Gastroesophageal sphincter (tissue), 4 donors: ENCODE measurements around the gene SMYD4. TPM values are rescaled to one million over a fixed set of nuclear protein-coding genes. Genes with fewer than 3 reads are reported as not detected.
"Not testable (repeated sequence)": the region's sequence is repeated elsewhere in the genome, so short reads cannot be mapped to it uniquely, and the experiment has no call there.

ENCODE experiments used
- ATAC-seq: fragments of 150-250 bp; one replicate; pipeline ENCODE4 v1.9.1; 2016; ENCODE audit warnings: mild to moderate bottlenecking, moderate library complexity
- H3K27ac ChIP-seq, 4 donors: fragments of 200-600 bp; sonication (generic) in 3 of 4; 1 replicate in 3 of 4; 2 replicates in 1 of 4; pipeline ENCODE4 v1.5.1; 2016 to 2019
- H3K27me3 ChIP-seq: fragments of 200-600 bp; sonication (generic); one replicate; pipeline ENCODE4 v1.5.1; 2019
- H3K36me3 ChIP-seq, 2 donors: fragments of 200-600 bp; sonication (generic); one replicate each; pipeline ENCODE4 v1.5.1; 2019; ENCODE audit warnings: control low read depth in 1 of 2
- H3K4me1 ChIP-seq, 3 donors: fragments of 200-600 bp; sonication (generic); 1 replicate in 2 of 3; 2 replicates in 1 of 3; pipeline ENCODE4 v1.5.1; 2016 to 2019; ENCODE audit warnings: control low read depth in 2 of 3
- H3K4me3 ChIP-seq, 2 donors: fragments of 200-600 bp; sonication (generic); one replicate each; pipeline ENCODE4 v1.5.1; 2019; ENCODE audit warnings: mild to moderate bottlenecking in 1 of 2, moderate library complexity in 1 of 2
- H3K9me3 ChIP-seq, 3 donors: fragments of 200-600 bp; sonication (generic); one replicate each; pipeline ENCODE4 v1.5.1; 2017 to 2019; ENCODE audit warnings: control low read depth in 2 of 3
- CTCF ChIP-seq, 4 experiments: fragments of 200-600 bp in 2 of 4; fragments of 450-650 bp in 2 of 4; sonication (generic) in 1 of 4; IDR thresholded peaks; one replicate each; pipeline ENCODE4 v1.5.1; 2017 to 2019; ENCODE audit warnings: antibody characterized with exemption in 4 of 4, mild to moderate bottlenecking in 2 of 4, moderate library complexity in 2 of 4
- EP300 ChIP-seq: sonication (generic); formaldehyde crosslinking; IDR thresholded peaks from one replicate; pipeline ENCODE4 v1.6.1; 2017; ENCODE audit warnings: antibody characterized with exemption, mild to moderate bottlenecking
- POLR2A ChIP-seq, 2 donors: fragments of 450-650 bp; IDR thresholded peaks; one replicate each; pipeline ENCODE4 v1.6.1; 2017; ENCODE audit warnings: antibody characterized with exemption in 2 of 2, mild to moderate bottlenecking in 2 of 2, moderate library complexity in 1 of 2
- POLR2AphosphoS5 ChIP-seq: sonication (generic); formaldehyde crosslinking; IDR thresholded peaks from one replicate; pipeline ENCODE4 v1.6.1; 2017; ENCODE audit warnings: antibody characterized with exemption
- WGBS, 2 donors: methylation state at CpG; one replicate each; pipeline ENCODE4 v1.1.5; 2018; ENCODE audit warnings: low coverage in 1 of 2; 5-methylcytosine and 5-hydroxymethylcytosine counted together
- total RNA-seq, 4 donors: library from RNA; depleted of rRNA; stranded (reverse); fragments of >200 nt; gene quantifications; one replicate each; pipeline ENCODE4 v1.1.0, GENCODE V29; 2016

Gene SMYD4
- total RNA-seq, 4 donors from 2014 or later: 8.1 to 14.0 (median 11.0) TPM

DNA sequence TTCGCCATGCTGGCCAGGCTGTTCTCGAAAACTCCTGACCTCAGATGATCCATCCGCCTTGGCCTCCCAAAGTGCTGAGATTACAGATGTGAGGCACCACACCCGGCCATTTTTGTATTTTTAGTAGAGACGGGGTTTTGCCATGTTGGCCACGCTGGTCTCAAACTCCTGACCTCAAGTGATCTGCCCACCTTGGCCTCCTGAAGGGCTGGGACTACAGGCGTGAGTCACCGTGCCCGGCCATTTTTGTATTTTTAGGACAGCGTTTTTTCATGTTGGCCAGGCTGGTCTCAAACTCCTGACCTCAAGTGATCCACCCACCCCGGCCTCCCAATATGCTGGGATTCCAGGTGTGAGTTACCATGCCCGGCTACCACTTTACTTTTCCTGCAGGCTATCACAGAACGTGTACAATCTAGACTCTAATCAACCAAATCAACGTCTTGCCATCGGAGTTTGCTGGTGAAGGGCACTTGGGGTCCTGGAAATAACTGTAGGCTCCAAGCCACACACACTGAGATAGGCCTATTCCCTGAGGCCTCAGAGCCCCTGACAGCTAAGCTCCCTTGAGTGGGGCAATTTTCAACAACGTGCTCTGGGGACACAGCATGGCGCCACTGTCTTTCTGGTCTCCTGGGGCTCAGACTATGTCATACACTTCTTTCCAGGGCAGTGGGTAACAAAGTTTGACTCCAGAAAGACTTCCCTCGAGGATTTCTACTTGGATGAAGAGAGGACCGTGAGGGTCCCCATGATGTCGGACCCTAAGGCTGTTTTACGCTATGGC, 55.1 kb downstream of the SMYD4 start:
- 90 to 95% methylated on average over 7 to 8 of the region's 21 CpGs for WGBS, 2 donors
- H3K27me3 ChIP-seq: no peaks in the 10 kb centered on the region
- ATAC-seq: no peak
- H3K36me3 ChIP-seq: peaks cover 0 to 46% of the 10 kb centered on the region in 2 donors
- peak overlapping the region in 3 of 4 donors; percentile 55 to 73 (median 60) for H3K27ac ChIP-seq
- no peak overlapping the region for H3K4me3 ChIP-seq
- no peaks in the 10 kb centered on the region for H3K9me3 ChIP-seq
- TF ChIP-seq POLR2AphosphoS5 (no peak), EP300 (no peak), POLR2A (IDR thresholded peaks at IDR 0.05) (no peak), CTCF (IDR thresholded peaks at IDR 0.05) (no peak)
- H3K4me1 ChIP-seq: peaks cover 0 to 30% (median 0%) of the 10 kb centered on the region in 3 donors

- H3K36me3 ChIP-seq: peaks cover 0 to 41% of the 10 kb centered on the region in 2 donors
- TF ChIP-seq POLR2A (IDR thresholded peaks at IDR 0.05) (no peak), EP300 (no peak), POLR2AphosphoS5 (no peak), CTCF (IDR thresholded peaks at IDR 0.05) (no peak)
- H3K27me3 ChIP-seq: peaks cover 8% of the 10 kb centered on the region
- peaks cover 0 to 21% (median 0%) of the 10 kb centered on the region in 3 donors for H3K4me1 ChIP-seq
- peak overlapping the region in 3 of 4 donors; percentile 55 to 73 (median 60) for H3K27ac ChIP-seq
- peak; percentile 53 for ATAC-seq
- WGBS, 2 donors: 8 to 67% methylated on average over 1 to 4 of the region's 7 CpGs
- no peak overlapping the region for H3K4me3 ChIP-seq
- no peaks in the 10 kb centered on the region for H3K9me3 ChIP-seq
Observed at GRCh38 chr17:1773696-1774181, 56.0 kb downstream of the SMYD4 start.

- ATAC-seq: peak; percentile 67
- peaks cover 0 to 36% of the 10 kb centered on the region in 2 donors for H3K36me3 ChIP-seq
- H3K4me1 ChIP-seq: peaks cover 0 to 20% (median 0%) of the 10 kb centered on the region in 3 donors
- H3K27me3 ChIP-seq: peaks cover 14% of the 10 kb centered on the region
- H3K9me3 ChIP-seq, H3K4me3 ChIP-seq: not testable (repeated sequence)
- peak overlapping the region in 3 of 4 donors; percentile 55 to 73 (median 60) for H3K27ac ChIP-seq
- 42 to 58% methylated on average over 4 to 5 of the region's 12 CpGs for WGBS, 2 donors
Observed at GRCh38 chr17:1773000-1773695, 56.6 kb downstream of the SMYD4 start.

DNA sequence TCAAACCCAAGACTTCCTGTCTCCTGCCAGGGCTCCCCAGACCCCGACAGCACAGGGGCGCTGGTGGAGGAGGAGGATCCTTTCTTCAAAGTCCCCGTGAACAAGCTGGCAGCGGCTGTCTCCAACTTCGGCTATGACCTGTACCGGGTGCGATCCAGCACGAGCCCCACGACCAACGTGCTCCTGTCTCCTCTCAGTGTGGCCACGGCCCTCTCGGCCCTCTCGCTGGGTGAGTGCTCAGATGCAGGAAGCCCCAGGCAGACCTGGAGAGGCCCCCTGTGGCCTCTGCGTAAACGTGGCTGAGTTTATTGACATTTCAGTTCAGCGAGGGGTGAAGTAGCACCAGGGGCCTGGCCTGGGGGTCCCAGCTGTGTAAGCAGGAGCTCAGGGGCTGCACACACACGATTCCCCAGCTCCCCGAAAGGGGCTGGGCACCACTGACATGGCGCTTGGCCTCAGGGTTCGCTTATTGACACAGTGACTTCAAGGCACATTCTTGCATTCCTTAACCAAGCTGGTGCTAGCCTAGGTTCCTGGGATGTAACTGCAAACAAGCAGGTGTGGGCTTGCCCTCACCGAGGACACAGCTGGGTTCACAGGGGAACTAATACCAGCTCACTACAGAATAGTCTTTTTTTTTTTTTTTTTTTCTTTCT, 59.8 kb downstream of the SMYD4 start:
- H3K36me3 ChIP-seq: peaks cover 0 to 4% of the 10 kb centered on the region in 2 donors
- no peak for ATAC-seq
- TF ChIP-seq POLR2A (IDR thresholded peaks at IDR 0.05) (no peak), EP300 (no peak), POLR2AphosphoS5 (no peak)
- 25 to 53% methylated on average over 4 to 5 of the region's 21 CpGs for WGBS, 2 donors
- peaks cover 0 to 45% (median 8%) of the 10 kb centered on the region in 3 donors for H3K4me1 ChIP-seq
- H3K27ac ChIP-seq: no peak overlapping the region
- peaks cover 41% of the 10 kb centered on the region for H3K27me3 ChIP-seq
- no peaks in the 10 kb centered on the region for H3K9me3 ChIP-seq
- no peak overlapping the region for H3K4me3 ChIP-seq

- no peaks in the 10 kb centered on the region for H3K9me3 ChIP-seq
- peak overlapping the region in 3 of 4 donors; percentile 22 to 62 (median 33) for H3K27ac ChIP-seq
- H3K4me1 ChIP-seq: peaks cover 0 to 46% (median 16%) of the 10 kb centered on the region in 3 donors
- TF ChIP-seq CTCF (IDR thresholded peaks at IDR 0.05): no peak
- no peak for TF ChIP-seq POLR2A (IDR thresholded peaks at IDR 0.05)
- no peak for TF ChIP-seq EP300
- no peak for TF ChIP-seq POLR2AphosphoS5
- no peak overlapping the region for H3K4me3 ChIP-seq
- H3K27me3 ChIP-seq: peaks cover 42% of the 10 kb centered on the region
- WGBS, 2 donors: 100% methylated on average over 3 of the region's 12 CpGs; no CpG with 5 or more reads in 1 of the 2 donors
- no peaks in the 10 kb centered on the region for H3K36me3 ChIP-seq
- no peak for ATAC-seq
Observed at GRCh38 chr17:1767358-1767757, 62.3 kb downstream of the SMYD4 start.
